ENCODE measurements around the gene COL12A1. TPM values are rescaled to one million over a fixed set of nuclear protein-coding genes. Genes with fewer than 3 reads are reported as not detected.

The COL12A1 gene
- total RNA-seq, 4 donors from 2014 or later = 15.6 to 131 (median 34.3) TPM

DNA sequence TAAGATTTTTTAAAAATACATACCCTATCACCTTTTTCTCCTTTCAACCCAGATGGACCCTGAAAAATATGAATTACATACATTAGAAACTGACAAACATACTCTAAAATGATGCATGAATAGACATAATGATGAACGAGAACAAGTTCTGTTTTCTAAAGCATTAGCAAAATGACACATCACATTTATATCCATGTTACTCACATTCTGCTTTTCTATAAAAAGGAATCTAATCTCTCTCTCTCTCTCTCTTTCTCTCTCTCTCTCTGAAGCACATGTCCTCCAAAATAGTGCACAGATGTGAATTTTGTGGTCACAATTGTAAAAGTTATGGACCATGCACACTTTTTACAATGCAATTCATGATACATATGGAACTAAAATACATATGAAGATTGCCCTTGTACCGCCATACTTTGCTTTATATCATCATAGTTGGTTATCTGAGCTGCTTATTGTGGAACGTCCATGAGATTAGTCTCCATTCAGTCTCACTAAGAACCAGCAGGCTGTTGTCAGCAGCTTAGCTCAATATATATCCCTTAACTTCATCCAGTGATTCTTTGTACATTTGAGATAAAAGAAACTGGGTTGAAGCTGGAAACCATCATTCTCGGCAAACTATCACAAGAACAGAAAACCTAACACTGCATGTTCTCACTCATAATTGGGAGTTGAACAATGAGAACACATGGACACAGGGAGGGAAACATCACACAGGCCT is 114.2 kb downstream of the COL12A1 start:
- intact Hi-C loops (cut with DNase I) = no loop called here
- H3K27me3 ChIP-seq = no peaks in the 10 kb centered on the region
- H3K4me1 ChIP-seq = no peaks in the 10 kb centered on the region
- no peak overlapping the region for H3K4me3 ChIP-seq
- DNase-seq = no peak
- 73 to 75% methylated on average over 4 of the region's 4 CpGs for WGBS, 2 donors
- TF ChIP-seq POLR2A (IDR thresholded peaks at IDR 0.05) = no peak
- TF ChIP-seq CTCF (IDR thresholded peaks at IDR 0.05) = no peak
- H3K9me3 ChIP-seq = no peaks in the 10 kb centered on the region
- H3K27ac ChIP-seq = no peak overlapping the region
- peaks cover 0 to 4% (median 0%) of the 10 kb centered on the region in 3 donors for H3K36me3 ChIP-seq

GRCh38 chr6:75090576-75090975 is 115.3 kb downstream of the COL12A1 start:
- H3K4me1 ChIP-seq = no peaks in the 10 kb centered on the region
- DNase-seq = no peak
- peaks cover 0 to 4% (median 0%) of the 10 kb centered on the region in 3 donors for H3K36me3 ChIP-seq
- no peak overlapping the region for H3K27ac ChIP-seq
- 89 to 100% methylated on average over 1 of the region's 1 CpG for WGBS, 2 donors
- intact Hi-C loops (cut with DNase I) = no loop called here
- no peak overlapping the region for H3K4me3 ChIP-seq
- no peaks in the 10 kb centered on the region for H3K27me3 ChIP-seq
- TF ChIP-seq POLR2A (IDR thresholded peaks at IDR 0.05) (no peak), CTCF (IDR thresholded peaks at IDR 0.05) (no peak)
- H3K9me3 ChIP-seq = no peaks in the 10 kb centered on the region

GRCh38 chr6:75089921-75090320 is 115.9 kb downstream of the COL12A1 start:
- Histone ChIP-seq H3K9me3 (no peaks in the 10 kb centered on the region), H3K4me3 (no peak overlapping the region), H3K36me3 (peaks cover 0 to 4% (median 0%) of the 10 kb centered on the region in 3 donors), H3K27me3 (peaks cover 0 to 3% (median 0%) of the 10 kb centered on the region in 4 donors), H3K27ac (peak overlapping the region in 2 of 4 donors; percentile 5 to 31), H3K4me1 (peaks cover 0 to 6% (median 0%) of the 10 kb centered on the region in 3 donors)
- intact Hi-C loops (cut with DNase I) = no loop called here
- WGBS, 2 donors = 89% methylated on average over 8 of the region's 8 CpGs; no CpG with 5 or more reads in 1 of the 2 donors
- DNase-seq = no peak
- no peak for TF ChIP-seq POLR2A (IDR thresholded peaks at IDR 0.05)

- Histone ChIP-seq H3K4me1 (peaks cover 0 to 12% (median 0%) of the 10 kb centered on the region in 3 donors), H3K27me3 (peaks cover 0 to 3% (median 0%) of the 10 kb centered on the region in 4 donors), H3K36me3 (peaks cover 0 to 4% (median 0%) of the 10 kb centered on the region in 3 donors), H3K27ac (peak overlapping the region in 3 of 4 donors; percentile 5 to 31 (median 8)), H3K4me3 (no peak overlapping the region), H3K9me3 (no peaks in the 10 kb centered on the region)
- WGBS, 2 donors = 65 to 87% methylated on average over 2 of the region's 2 CpGs
- intact Hi-C loops (cut with DNase I) = no loop called here
- DNase-seq = no peak
- no peak for TF ChIP-seq CTCF (IDR thresholded peaks at IDR 0.05)
- TF ChIP-seq POLR2A (IDR thresholded peaks at IDR 0.05) = no peak
These were observed 116.5 kb downstream of the COL12A1 start for GRCh38 chr6:75089151-75089897.

- Histone ChIP-seq H3K9me3 (no peaks in the 10 kb centered on the region), H3K27me3 (peaks cover 0 to 3% (median 0%) of the 10 kb centered on the region in 4 donors), H3K4me1 (peaks cover 0 to 13% (median 0%) of the 10 kb centered on the region in 3 donors), H3K36me3 (peaks cover 0 to 4% (median 0%) of the 10 kb centered on the region in 3 donors), H3K4me3 (no peak overlapping the region), H3K27ac (peak overlapping the region in 2 of 4 donors; percentile 4 to 62)
- DNase-seq = no peak
- TF ChIP-seq CTCF (IDR thresholded peaks at IDR 0.05) (no peak), POLR2A (IDR thresholded peaks at IDR 0.05) (no peak)
- intact Hi-C loops (cut with DNase I) = no loop called here
- 77 to 81% methylated on average over 13 of the region's 13 CpGs for WGBS, 2 donors
These were observed 119.8 kb downstream of the COL12A1 start for GRCh38 chr6:75085931-75086635.
